Esophagus (tissue), 2 donors: ENCODE results near the gene ZNRF1. TPM values are rescaled to one million over a fixed set of nuclear protein-coding genes. Genes with fewer than 3 reads are reported as not detected.

Experiments used
- H3K27ac ChIP-seq, 2 donors: one replicate each; pipeline ENCODE4 v1.5.1; 2013; ENCODE audit warnings: low read depth in 2 of 2, mild to moderate bottlenecking in 2 of 2, inconsistent platforms in 1 of 2, low read length in 1 of 2, moderate library complexity in 1 of 2
- H3K27me3 ChIP-seq, 2 donors: one replicate each; pipeline ENCODE4 v1.6.1; 2013; ENCODE audit warnings: low read length in 2 of 2, control low read depth in 1 of 2, mild to moderate bottlenecking in 1 of 2; ENCODE audit not compliant: insufficient read depth in 2 of 2, control insufficient read depth in 1 of 2
- H3K36me3 ChIP-seq, 2 donors: one replicate each; pipeline ENCODE4 v1.6.1; 2013; ENCODE audit warnings: low read length in 1 of 2; ENCODE audit not compliant: control insufficient read depth in 2 of 2, insufficient read depth in 2 of 2
- H3K4me1 ChIP-seq, 2 donors: one replicate each; pipeline ENCODE4 v1.6.1; 2013; ENCODE audit warnings: low read length in 1 of 2; ENCODE audit not compliant: control insufficient read depth in 2 of 2, insufficient read depth in 2 of 2
- H3K4me3 ChIP-seq, 2 donors: one replicate each; pipeline ENCODE4 v1.5.1; 2013; ENCODE audit warnings: low read length in 2 of 2, mild to moderate bottlenecking in 2 of 2, low read depth in 1 of 2, moderate library complexity in 1 of 2
- H3K9me3 ChIP-seq, 2 donors: one replicate each; pipeline ENCODE4 v1.6.1; 2013; ENCODE audit warnings: mild to moderate bottlenecking in 2 of 2, low read depth in 1 of 2, low read length in 1 of 2, moderate library complexity in 1 of 2; ENCODE audit not compliant: control insufficient read depth in 2 of 2, insufficient read depth in 1 of 2
- WGBS, 2 donors: extraction: QIAGEN DNeasy Blood & Tissue Kit; methylation state at CpG; one replicate each; pipeline ENCODE4 v1.1.7; 2013; 5-methylcytosine and 5-hydroxymethylcytosine counted together
- polyA plus RNA-seq, 2 donors: library from polyadenylated mRNA; stranded (reverse); fragments of 200-250 nt; gene quantifications; one replicate each; pipeline ENCODE4 v1.2.3, GENCODE V29; 2013
- donor health status: healthy with polysubstance abuse.
- donor health status: Bipolar disorder and iron deficiency.

Gene ZNRF1
- polyA plus RNA-seq, 2 donors, result 36.2 to 39.5 TPM

GRCh38 chr16:75080205-75081029 lies 81.6 kb downstream of the ZNRF1 start:
- peaks cover 0 to 8% of the 10 kb centered on the region in 2 donors for H3K4me1 ChIP-seq
- no peaks in the 10 kb centered on the region for H3K27me3 ChIP-seq
- H3K27ac ChIP-seq, result peak overlapping the region in 1 of 2 donors; percentile 5
- H3K36me3 ChIP-seq, result peaks cover 0 to 2% of the 10 kb centered on the region in 2 donors
- H3K4me3 ChIP-seq, result no peak overlapping the region
- 90 to 94% methylated on average over 8 of the region's 8 CpGs for WGBS, 2 donors
- no peaks in the 10 kb centered on the region for H3K9me3 ChIP-seq

GRCh38 chr16:75081179-75081859 lies 82.5 kb downstream of the ZNRF1 start:
- H3K9me3 ChIP-seq, result no peaks in the 10 kb centered on the region
- no peaks in the 10 kb centered on the region for H3K27me3 ChIP-seq
- H3K4me1 ChIP-seq, result peaks cover 0 to 8% of the 10 kb centered on the region in 2 donors
- peak overlapping the region in 1 of 2 donors; percentile 85 for H3K27ac ChIP-seq
- H3K4me3 ChIP-seq, result no peak overlapping the region
- 75 to 82% methylated on average over 6 of the region's 6 CpGs for WGBS, 2 donors
- peaks cover 0 to 2% of the 10 kb centered on the region in 2 donors for H3K36me3 ChIP-seq

GRCh38 chr16:75083813-75084212 lies 85.0 kb downstream of the ZNRF1 start:
- Histone ChIP-seq H3K9me3 (no peaks in the 10 kb centered on the region), H3K27me3 (no peaks in the 10 kb centered on the region), H3K36me3 (no peaks in the 10 kb centered on the region), H3K4me1 (peaks cover 0 to 17% of the 10 kb centered on the region in 2 donors), H3K4me3 (no peak overlapping the region), H3K27ac (no peak overlapping the region)
- WGBS, 2 donors, result 77 to 83% methylated on average over 5 of the region's 5 CpGs

- no peaks in the 10 kb centered on the region for H3K27me3 ChIP-seq
- peaks cover 0 to 21% of the 10 kb centered on the region in 2 donors for H3K4me1 ChIP-seq
- H3K4me3 ChIP-seq, result no peak overlapping the region
- no peaks in the 10 kb centered on the region for H3K9me3 ChIP-seq
- H3K27ac ChIP-seq, result no peak overlapping the region
- 86 to 90% methylated on average over 4 of the region's 4 CpGs for WGBS, 2 donors
- H3K36me3 ChIP-seq, result no peaks in the 10 kb centered on the region
These were observed 86.7 kb downstream of the ZNRF1 start for GRCh38 chr16:75085556-75085955.

- H3K27ac ChIP-seq, result peak overlapping the region in 1 of 2 donors; percentile 11
- 56 to 74% methylated on average over 1 of the region's 1 CpG for WGBS, 2 donors
- no peak overlapping the region for H3K4me3 ChIP-seq
- H3K27me3 ChIP-seq, result no peaks in the 10 kb centered on the region
- H3K4me1 ChIP-seq, result peaks cover 0 to 21% of the 10 kb centered on the region in 2 donors
- H3K9me3 ChIP-seq, result no peaks in the 10 kb centered on the region
- H3K36me3 ChIP-seq, result no peaks in the 10 kb centered on the region
These were observed 87.5 kb downstream of the ZNRF1 start for GRCh38 chr16:75086281-75086680.

GRCh38 chr16:75086688-75087374 lies 88.0 kb downstream of the ZNRF1 start:
- H3K27ac ChIP-seq, result peak overlapping the region; percentile 21 to 91

GRCh38 chr16:75087375-75087979 lies 88.7 kb downstream of the ZNRF1 start:
- Histone ChIP-seq H3K27me3 (no peaks in the 10 kb centered on the region), H3K4me3 (no peak overlapping the region), H3K27ac (peak overlapping the region; percentile 73 to 91), H3K4me1 (peaks cover 0 to 16% of the 10 kb centered on the region in 2 donors), H3K9me3 (no peaks in the 10 kb centered on the region), H3K36me3 (no peaks in the 10 kb centered on the region)
- 34 to 36% methylated on average over 10 of the region's 10 CpGs for WGBS, 2 donors

More at GRCh38 chr16:75086688-75087374, 88.0 kb downstream of the ZNRF1 start:
- Histone ChIP-seq H3K36me3 (no peaks in the 10 kb centered on the region), H3K4me1 (peaks cover 0 to 19% of the 10 kb centered on the region in 2 donors), H3K4me3 (no peak overlapping the region), H3K27me3 (no peaks in the 10 kb centered on the region), H3K9me3 (no peaks in the 10 kb centered on the region)
- whole genome bisulfite sequencing, 2 donors, result 79 to 80% methylated on average over 10 of the region's 10 CpGs

- 70% methylated on average over 3 of the region's 3 CpGs for WGBS, 2 donors
These were observed 89.4 kb downstream of the ZNRF1 start for GRCh38 chr16:75088216-75088615.

GRCh38 chr16:75088934-75089333 lies 90.1 kb downstream of the ZNRF1 start:
- H3K4me3 ChIP-seq, result no peak overlapping the region
- H3K36me3 ChIP-seq, result peaks cover 0 to 5% of the 10 kb centered on the region in 2 donors
- no peak overlapping the region for H3K27ac ChIP-seq
- H3K4me1 ChIP-seq, result peaks cover 0 to 17% of the 10 kb centered on the region in 2 donors
- H3K27me3 ChIP-seq, result no peaks in the 10 kb centered on the region
- WGBS, 2 donors, result 82 to 84% methylated on average over 8 of the region's 8 CpGs
- H3K9me3 ChIP-seq, result no peaks in the 10 kb centered on the region

More at GRCh38 chr16:75088216-75088615, 89.4 kb downstream of the ZNRF1 start:
- Histone ChIP-seq H3K27me3 (no peaks in the 10 kb centered on the region), H3K27ac (no peak overlapping the region), H3K4me3 (no peak overlapping the region), H3K9me3 (no peaks in the 10 kb centered on the region), H3K36me3 (no peaks in the 10 kb centered on the region), H3K4me1 (peaks cover 0 to 19% of the 10 kb centered on the region in 2 donors)
